HPDE6-E6E7 (cell line): ENCODE measurements around the gene MAGI2.

ENCODE experiments used
- DNase-seq: peaks from one replicate; pipeline ENCODE4 v3.0.0; 2011; ENCODE audit warnings: missing footprints; ENCODE audit errors: extremely low spot score

Gene MAGI2

DNA sequence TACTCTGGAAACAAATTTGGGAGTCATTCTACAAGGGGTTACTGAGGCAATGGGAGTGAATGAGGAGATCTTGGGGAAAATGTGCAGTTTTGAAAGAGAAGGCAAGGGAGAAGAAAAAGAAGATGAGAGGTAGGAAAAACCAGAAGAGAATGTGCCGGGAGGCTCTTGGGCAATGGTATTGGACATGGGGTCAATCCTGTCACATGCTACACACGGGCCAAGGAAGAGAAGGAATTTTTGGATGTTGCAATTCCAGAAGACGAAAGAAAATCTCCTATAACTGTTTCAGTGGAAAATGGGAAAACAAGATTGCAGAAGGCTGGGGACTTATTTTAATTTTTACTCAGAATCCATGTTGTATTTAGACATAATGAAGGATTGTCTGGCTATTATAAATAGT is 1039.9 kb downstream of the MAGI2 start:
- DNase-seq = no peak

DNA sequence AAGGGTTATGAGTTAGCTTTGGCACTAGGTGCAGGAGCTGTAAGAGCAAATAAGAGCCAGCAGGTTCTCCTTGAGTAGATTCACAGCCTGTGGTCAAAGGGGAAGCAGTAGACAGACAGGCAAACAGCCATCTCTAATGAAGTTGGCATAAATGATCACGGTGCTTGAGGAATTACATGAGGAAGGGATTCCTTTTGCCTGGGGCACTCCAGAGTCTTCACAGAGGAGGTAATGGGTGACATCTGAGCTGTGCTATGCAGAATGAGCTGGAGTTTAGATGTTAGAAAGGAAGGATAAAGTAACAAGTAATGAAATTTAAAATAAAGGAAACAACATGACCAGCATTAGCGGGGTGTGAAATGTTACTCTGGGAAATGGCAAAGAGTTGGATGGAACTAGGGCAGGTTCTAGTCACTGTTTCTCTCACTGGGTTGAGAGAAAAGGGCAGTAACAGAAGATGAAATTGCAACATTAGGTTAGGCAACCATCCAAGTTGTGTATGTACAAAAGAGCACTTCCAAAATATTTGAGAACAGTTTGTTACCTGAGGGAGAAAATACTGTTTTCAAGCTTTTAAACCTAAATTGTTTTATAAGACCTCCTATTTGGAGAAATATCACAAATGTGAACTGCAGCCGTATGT is 1041.1 kb downstream of the MAGI2 start:
- no peak for DNase-seq

DNA sequence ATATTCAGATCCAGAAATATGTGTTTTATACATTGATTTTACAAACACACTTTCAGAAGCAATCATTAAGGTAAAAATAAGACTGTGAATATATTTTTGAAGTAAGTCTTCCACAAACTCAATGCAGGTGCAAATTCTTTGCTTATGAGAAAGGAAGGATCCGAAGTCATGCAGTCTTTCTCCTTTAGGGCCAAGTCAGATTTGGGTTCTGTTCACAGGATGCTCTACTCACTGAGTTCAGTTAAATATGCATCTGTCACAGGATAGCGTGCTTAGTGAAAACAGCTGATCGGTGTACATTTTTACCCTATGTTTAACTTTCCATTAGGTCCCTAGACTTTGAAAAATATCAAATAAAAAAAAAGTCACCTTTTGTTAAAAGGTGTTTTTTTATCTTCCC is 1046.4 kb downstream of the MAGI2 start:
- no peak for DNase-seq

DNA sequence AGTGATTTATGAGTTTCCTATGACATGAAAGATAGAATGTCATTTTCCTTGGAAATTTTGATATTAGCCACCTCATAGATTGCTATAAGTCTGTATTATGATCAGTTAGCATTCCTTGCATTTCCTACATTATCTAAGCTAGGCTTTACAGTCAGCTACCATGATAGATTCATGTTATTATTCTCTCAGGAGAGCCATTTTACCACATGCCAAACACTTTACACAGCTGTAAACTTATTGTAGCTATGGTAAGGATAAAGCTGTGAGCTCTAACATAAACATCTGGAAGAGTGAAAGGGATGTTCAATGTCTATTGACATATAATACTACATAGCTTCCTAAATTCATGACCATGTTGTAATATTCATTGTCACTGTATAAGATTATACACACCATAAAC is 1046.9 kb downstream of the MAGI2 start:
- DNase-seq = no peak

DNA sequence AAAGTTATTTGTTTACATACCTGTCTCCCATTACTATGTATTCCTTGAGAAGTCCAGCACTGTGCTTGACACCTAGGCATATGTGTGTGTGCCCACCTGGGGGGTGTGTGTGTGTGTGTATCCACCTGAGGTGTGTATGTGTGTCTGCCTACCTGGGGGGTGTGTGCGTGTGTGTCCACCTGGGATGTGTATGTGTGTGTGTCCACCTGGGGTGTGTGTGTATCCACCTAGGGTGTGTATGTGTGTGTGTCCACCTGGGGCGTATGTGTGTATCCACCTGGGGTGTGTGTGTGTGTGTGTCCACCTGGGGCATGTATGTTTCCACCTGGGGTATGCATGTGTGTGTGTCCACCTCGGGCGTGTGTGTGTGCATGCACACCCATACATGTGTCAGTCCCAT is 1051.4 kb downstream of the MAGI2 start:
- DNase-seq = no peak

DNA sequence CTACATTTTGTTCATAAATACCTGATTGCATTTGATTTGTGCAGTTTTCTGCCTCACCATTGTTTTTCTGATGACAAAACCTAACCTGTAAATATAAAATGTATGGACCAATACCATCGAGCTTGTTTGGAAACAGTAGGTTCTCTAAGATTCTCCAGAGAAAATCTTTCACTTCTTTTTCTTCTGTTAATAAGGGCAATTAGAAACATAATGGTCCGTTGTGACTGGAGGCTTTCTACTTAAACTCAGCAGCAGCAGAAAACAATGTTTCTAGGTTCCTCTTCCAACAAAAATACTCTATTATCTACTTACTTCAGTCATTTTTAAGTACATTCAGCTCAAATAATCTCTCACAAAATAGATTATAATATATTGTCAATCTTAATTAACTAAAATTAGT is 1053.4 kb downstream of the MAGI2 start:
- DNase-seq = no peak

DNA sequence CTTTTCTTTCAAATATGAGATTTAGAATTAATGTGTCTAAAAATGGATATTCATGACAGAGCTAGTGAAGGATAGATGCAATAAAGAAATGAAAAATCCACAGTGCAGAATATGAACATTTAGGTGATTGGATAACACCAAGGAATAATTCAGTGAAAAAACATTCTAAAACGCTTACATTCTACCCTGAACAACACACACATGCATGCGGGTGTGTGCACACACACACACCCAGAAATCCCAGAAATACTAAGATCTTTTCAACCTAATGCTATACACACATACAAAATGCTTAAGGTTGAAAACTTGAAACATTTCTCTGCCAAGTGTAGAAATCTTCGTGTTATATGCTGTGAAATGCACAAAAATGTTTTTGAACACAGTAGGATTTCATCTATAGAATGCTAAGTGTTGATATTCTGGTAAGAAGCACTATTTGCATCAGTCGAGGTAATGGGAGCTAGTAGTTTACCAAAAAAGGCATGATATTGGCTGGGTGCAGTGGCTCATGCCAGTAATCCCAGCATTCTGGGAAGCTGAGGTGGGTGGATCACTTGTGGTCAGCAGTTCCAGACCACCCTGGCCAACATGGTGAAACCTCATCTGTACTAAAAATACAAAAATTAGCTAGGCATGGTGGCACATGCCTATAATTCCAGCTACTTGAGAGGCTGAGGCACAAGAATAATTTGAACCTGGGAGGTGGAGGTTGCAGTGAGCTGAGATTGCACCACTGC is 1054.3 kb downstream of the MAGI2 start:
- no peak for DNase-seq

DNA sequence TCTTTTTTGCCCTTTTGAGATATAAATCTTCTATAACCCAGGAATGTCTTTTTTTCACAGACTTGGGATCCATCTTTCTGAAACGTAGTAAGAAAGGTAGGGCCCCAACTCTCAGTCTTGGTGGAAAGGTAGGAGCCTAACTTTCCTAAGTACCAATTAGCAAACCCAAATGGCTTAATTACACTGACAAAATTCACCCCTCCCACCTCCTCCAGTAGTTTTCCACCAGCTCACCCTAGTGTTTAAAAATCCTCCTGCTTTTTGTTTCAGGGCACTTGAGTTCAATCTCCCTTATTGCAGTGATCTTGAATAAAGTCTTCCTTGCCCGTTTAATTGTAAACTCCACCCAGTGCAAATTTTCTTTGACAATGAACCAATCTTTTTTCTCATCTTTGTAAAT is 1054.9 kb downstream of the MAGI2 start:
- DNase-seq = no peak

DNA sequence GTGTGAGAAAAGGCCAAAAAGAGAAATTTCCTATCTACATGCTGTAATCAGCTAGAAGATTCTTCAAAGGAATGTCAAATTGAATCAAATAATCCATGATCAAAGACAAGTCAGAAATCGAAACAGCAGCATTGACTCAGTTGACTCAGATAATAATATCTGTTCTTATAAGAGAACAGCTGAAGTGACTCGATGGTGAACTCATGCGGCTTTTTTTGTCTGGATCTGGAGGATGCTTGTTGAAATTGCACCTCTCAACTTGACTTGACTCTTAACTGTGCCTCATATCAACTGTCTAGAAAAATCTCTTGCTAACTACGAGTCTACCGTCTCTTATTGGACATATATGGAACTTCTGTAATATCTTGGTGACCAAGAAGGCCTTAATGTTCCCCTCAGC is 1055.4 kb downstream of the MAGI2 start:
- no peak for DNase-seq

DNA sequence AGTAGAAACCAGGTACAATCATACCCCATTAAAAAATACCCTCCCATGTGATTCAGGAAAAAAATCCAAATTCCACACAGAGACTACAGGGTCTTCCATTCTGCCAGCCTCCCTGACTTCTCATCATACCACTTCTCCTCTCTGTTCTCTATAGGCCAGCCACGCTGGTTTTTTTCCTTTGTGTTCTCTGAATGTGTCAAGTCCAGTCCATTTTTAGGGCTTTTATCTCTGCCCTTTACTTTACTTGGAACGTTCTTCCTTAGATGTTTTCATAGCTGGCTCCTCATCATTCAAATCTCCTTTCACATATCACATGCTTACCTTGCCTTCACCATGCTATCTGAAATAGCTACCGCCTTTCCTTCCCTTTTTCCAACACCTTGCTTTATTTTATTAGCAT is 1057.3 kb downstream of the MAGI2 start:
- DNase-seq = no peak

DNA sequence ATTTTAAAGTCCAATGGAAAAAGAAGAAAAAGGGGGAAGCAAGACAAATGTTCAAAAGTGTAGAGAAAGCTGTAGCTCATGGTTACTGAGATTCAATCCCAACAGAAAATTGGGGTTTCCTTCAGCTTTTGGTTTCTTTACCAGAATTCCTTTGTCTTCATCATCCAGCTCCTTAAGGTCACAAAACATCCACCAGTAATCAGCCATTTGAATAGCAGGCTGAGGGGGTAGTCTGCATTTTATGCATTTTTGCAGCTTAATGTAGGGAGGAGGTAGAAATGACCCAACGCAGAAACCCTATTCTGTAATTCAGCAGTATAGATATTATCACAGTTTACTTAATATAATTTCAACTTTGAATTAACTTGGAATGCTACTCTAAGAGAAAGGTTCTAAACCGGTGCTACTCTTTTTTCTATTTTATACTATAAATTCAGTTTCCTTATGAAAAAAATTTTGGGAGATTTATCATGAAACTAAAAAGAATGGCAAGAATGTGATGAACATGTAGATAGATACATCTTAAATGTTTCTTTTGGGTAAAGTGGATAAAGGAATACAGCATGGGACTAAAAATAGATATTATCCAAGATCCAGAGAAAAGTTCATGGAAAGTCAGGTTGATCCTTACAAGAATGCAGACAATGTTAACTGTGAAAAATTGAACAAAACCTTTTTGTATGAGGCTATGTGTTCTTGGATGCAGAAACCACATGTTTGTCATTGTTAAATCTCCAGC is 1058.0 kb downstream of the MAGI2 start:
- no peak for DNase-seq

DNA sequence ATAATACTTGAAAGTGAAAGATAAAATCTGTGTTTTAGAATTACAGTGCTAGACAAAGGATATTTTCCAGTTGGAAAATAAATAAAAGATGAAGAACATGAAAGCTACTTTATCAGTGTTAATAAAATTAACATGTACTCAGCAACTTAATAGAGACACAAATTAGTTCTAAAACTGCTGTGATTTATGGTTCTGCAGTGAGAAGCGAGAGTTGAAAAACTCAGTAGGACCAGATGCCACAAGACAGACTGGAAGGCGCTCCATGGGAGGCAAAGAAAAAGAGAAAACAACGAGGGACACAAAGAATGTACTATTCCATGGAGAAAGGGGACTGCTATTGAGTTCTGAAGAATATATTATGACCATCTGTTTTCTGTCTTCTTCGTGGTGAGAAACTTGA is 1064.4 kb downstream of the MAGI2 start:
- DNase-seq = no peak

DNA sequence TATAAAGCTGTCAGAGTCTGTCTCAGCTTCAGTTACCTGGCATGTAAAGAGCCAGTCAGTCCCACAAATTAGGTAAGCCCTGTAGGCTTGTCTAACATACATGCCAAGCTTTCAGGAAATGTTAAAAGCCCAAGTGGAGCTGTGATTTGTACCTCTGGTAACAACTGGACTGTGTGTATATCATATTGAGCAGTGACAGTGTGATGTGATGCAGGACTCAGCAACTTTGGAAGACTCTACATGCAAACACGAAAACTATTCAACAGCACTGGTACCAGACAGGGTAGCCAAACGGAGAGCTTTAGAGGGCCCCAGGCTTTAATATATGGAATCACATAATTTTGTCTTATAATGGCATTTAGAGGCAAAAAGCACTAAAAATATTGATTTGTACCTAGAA is 1066.9 kb downstream of the MAGI2 start:
- no peak for DNase-seq

DNA sequence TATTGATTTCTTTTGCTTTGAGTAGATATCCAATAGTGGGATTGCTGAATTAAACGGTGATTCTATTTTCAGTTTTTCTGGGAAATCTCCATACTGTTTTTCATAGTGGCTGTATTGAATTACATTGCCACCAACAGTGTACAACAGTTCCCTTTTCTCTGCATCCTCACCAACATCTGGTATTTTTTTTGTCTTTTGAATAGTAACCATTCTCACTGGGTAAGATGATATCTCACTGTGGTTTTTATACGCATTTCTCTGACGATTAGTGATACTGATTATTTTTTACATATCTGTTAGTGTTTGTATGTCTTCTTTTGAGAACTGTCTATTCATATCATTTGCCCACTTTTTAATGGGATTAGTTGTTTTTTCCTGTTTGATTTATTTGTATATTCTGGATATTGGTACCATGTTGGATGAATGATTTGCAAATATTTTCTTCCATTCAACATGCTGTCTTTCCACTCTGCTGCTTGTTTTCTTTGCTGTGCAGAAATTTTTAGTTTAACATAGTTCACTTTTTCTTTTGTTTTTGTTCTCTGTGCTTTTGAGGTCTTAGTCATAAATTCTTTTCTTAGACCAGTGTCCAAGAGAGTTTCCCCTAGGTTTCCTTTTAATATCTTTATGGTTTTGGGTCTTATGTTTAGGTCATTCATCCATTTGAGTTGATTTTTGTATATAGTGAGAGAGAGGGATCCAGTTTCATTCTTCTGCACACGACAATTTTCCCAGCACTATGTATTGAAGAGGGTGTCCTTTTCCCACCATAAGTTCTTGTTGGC is 1070.2 kb downstream of the MAGI2 start:
- DNase-seq = no peak

DNA sequence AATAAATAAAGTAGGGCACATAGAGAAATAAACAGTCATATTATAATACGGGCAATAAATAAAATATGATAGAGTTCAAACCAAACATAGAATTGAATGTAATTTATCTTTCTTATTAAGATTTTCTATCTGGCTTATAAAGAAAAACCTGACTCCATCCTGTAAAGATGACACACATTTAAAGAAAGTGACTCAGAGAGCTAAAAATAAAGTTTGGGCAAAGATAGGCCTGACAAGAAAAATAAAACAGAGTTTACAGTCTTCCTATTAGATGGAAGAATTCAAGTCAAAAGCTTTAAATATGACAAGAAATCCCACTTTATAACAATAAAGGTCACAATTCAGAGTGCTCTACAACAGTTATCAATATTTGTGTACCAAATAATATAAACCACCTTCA is 1074.3 kb downstream of the MAGI2 start:
- no peak for DNase-seq

DNA sequence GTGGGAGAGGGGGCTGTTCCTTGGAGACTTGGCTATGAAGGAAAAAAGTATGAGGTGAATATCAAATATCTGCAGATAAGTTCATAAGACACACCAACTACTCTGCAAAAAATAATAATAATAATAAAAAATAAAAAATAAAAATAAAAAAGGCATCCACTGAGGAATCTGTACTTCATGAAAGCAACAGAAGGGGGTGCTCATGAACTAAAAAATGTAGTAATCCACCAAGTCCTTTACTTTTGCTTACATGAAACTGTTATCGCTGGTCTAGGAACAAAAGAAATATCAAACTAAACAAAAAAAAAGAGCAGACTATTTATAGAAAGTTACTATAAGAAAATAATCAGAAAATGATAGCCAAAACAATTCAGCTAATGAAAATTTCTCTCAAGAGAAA is 1075.9 kb downstream of the MAGI2 start:
- DNase-seq = no peak

DNA sequence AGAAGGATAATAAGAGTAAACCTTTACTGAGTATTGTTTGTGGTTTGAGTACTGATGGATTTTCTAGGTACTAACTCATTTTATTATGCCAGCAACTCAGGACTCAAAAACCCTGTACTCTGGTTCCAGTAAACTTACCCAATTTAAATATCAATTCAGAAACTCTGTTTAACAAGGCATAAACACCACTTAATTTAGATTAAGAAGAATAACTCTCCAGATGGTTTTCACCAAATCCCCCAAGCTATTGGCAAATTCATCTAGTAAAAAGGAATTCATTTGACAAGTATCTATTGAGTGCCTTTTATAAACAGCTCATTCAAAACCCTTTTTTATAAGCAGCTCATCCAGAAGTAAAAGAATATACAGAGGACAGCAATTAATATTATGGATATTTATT is 1082.5 kb downstream of the MAGI2 start:
- no peak for DNase-seq

DNA sequence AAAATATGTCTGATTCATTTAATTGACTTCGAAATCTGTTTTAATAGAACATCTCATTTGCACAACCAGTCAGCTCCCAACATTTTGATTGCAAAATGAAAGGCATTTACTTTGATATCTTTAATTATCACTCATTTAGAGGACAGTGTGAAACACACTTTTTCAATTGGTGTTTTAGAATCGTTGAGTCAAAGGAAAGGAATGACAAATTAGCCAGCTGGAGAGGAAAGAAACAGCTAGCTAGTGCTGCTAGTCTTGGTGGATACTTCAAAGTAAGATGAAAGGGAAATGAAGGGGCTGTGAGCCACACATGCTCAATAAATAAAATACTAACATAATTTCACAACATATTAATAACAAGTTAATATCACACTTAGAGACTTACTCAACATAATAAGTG is 1084.7 kb downstream of the MAGI2 start:
- no peak for DNase-seq

DNA sequence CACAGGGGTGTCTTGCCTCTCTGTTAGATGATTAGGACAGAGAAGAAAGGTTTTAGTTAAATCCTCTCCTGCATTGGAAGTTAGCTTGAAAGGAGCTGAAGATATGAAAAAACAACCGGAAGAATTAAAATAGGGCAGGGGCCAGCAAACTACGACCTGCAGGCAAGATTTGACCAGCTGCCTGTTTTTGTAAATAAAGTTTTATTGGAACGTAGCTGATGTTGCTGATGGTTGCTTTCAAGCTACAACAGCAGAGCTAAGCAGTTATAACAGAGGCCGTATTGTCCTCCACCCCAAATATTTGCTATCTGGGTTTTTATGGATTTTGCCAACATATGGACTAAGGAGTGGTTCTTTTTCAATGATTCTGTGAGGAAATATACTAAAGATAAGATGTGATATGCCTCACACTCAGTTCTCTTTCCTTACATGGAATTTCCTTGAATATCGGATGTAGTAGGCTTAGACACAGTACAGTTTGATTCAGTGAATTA is 1086.1 kb downstream of the MAGI2 start:
- no peak for DNase-seq

DNA sequence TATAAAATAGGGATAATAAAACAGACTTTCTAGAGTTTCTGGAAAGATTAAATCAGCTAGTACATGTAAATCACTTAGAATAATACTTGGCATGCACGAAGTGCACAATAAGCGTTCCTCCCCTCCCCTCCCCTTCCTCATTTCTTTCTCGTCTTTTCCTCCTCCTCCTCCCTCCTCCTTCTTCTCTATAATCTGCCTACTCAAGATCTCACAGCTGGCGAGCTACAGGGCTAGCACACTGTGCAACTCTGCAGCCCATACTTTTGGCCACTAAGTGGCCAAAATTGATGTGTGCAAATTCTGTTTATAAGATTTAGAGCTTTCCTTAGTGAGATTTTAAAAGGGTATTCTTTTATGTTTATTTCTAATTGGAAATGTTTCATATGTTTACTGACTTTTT is 1089.6 kb downstream of the MAGI2 start:
- DNase-seq = no peak

DNA sequence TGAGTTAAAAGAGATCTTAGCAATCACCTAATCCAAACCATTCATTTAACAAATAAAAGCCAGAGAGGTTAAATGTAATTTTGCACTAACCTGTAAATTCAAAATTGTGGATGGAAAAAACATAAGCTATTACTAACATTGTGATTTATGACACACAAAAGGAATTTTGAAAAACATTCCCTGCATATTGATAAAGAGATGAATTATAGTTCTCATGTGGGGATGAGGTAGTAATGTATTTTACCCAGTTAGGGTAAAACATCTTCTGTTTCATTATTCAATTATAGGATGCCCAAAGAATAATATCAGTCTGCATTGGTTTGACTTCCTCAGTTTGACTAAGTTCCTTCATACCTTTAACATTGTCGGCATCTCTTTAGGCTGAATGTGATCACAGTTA is 1093.6 kb downstream of the MAGI2 start:
- no peak for DNase-seq

DNA sequence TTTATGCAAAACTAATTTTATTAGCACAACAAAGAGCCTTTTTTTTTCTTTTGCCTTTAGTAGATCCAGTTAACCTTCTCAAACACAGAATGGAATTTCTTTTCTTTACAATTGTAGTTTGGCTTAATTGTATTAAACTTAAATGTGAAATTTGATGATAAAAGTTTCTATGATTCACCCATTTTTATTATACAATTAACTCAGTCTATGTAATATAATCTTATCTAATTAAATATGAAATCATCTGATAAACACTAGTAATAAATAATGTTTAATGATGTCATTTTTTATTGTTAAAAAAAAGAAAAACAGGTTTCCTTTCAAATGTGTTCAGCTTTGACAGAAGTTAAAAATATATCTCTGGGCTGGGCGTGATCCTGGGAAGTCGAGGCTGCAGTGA is 1095.8 kb downstream of the MAGI2 start:
- no peak for DNase-seq
